ENCODE data around the gene CDC42BPA. TPM values are rescaled to one million over a fixed set of nuclear protein-coding genes. Genes with fewer than 3 reads are reported as not detected.

CDC42BPA gene
- polyA plus RNA-seq, 1 donor from 2014 or later = 22.9 TPM

- Histone ChIP-seq H2AFZ (ENCODE audit: low read depth, low read length) (no peak overlapping the region), H3K27me3 (ENCODE audit: insufficient read depth, low read depth, low read length) (no peaks in the 10 kb centered on the region), H3K27ac (ENCODE audit: low read length) (no peak overlapping the region), H3F3A (ENCODE audit: insufficient read depth, low read length, poor library complexity, severe bottlenecking) (no peaks in the 10 kb centered on the region), H4K20me1 (ENCODE audit: insufficient read depth) (no peaks in the 10 kb centered on the region), H3K9me3 (ENCODE audit: low read length) (no peaks in the 10 kb centered on the region), H3K4me3 (ENCODE audit: low read length) (no peak overlapping the region), H3K9me2 (ENCODE audit: insufficient read depth, low read length) (no peaks in the 10 kb centered on the region), H3K79me2 (replicated peaks; ENCODE audit: insufficient read depth, low read length) (no peaks in the 10 kb centered on the region), H3K36me3 (ENCODE audit: insufficient read depth, low read length) (peaks cover 4% of the 10 kb centered on the region), H3K4me2 (ENCODE audit: low read length) (no peak overlapping the region), H3K9ac (ENCODE audit: low read length) (no peak overlapping the region)
- no peak for TF ChIP-seq SMC3 (conservative IDR thresholded peaks at IDR 0.05; ENCODE audit: poor library complexity)
- no peak for TF ChIP-seq CTCF (IDR thresholded peaks at IDR 0.05; ENCODE audit: poor library complexity, severe bottlenecking)
- TF ChIP-seq MXI1 (conservative IDR thresholded peaks at IDR 0.05; ENCODE audit: poor library complexity, severe bottlenecking) = no peak
- no peak for TF ChIP-seq RAD21 (conservative IDR thresholded peaks at IDR 0.05)
- TF ChIP-seq EP300 (conservative IDR thresholded peaks at IDR 0.05; ENCODE audit: poor library complexity, severe bottlenecking) = no peak
- TF ChIP-seq TAF1 (IDR thresholded peaks at IDR 0.05; ENCODE audit: low read depth) = no peak
- TF ChIP-seq REST (IDR thresholded peaks at IDR 0.05; ENCODE audit: borderline replicate concordance) = no peak
- no peak for TF ChIP-seq POLR2AphosphoS5 (IDR thresholded peaks at IDR 0.05)
- TF ChIP-seq EZH2 (IDR thresholded peaks at IDR 0.05; ENCODE audit: borderline replicate concordance, insufficient read depth, low read length, poor library complexity, severe bottlenecking) = no peak
Measured at GRCh38 chr1:227073786-227074185, 244.5 kb downstream of the CDC42BPA start.

GRCh38 chr1:227072991-227073390, 245.3 kb downstream of the CDC42BPA start:
- Histone ChIP-seq H3K79me2 (replicated peaks; ENCODE audit: insufficient read depth, low read length) (no peaks in the 10 kb centered on the region), H3K9me2 (ENCODE audit: insufficient read depth, low read length) (no peaks in the 10 kb centered on the region), H4K20me1 (ENCODE audit: insufficient read depth) (no peaks in the 10 kb centered on the region), H3K9ac (ENCODE audit: low read length) (no peak overlapping the region), H3K9me3 (ENCODE audit: low read length) (no peaks in the 10 kb centered on the region), H3K27me3 (ENCODE audit: insufficient read depth, low read depth, low read length) (no peaks in the 10 kb centered on the region), H2AFZ (ENCODE audit: low read depth, low read length) (no peak overlapping the region), H3K27ac (ENCODE audit: low read length) (no peak overlapping the region), H3K36me3 (ENCODE audit: insufficient read depth, low read length) (peaks cover 4% of the 10 kb centered on the region), H3K4me3 (ENCODE audit: low read length) (no peak overlapping the region), H3F3A (ENCODE audit: insufficient read depth, low read length, poor library complexity, severe bottlenecking) (no peaks in the 10 kb centered on the region), H3K4me2 (ENCODE audit: low read length) (no peak overlapping the region)
- TF ChIP-seq CTCF (IDR thresholded peaks at IDR 0.05; ENCODE audit: poor library complexity, severe bottlenecking) (no peak), POLR2AphosphoS5 (IDR thresholded peaks at IDR 0.05) (no peak), RAD21 (conservative IDR thresholded peaks at IDR 0.05) (no peak), MXI1 (conservative IDR thresholded peaks at IDR 0.05; ENCODE audit: poor library complexity, severe bottlenecking) (no peak), TAF1 (IDR thresholded peaks at IDR 0.05; ENCODE audit: low read depth) (no peak), EP300 (conservative IDR thresholded peaks at IDR 0.05; ENCODE audit: poor library complexity, severe bottlenecking) (no peak)
